ENCODE measurements around the gene DGKH. TPM values are rescaled to one million over a fixed set of nuclear protein-coding genes. Genes with fewer than 3 reads are reported as not detected.
"Not testable (repeated sequence)": the region's sequence is repeated elsewhere in the genome, so short reads cannot be mapped to it uniquely, and the experiment has no call there.

DGKH gene
- total RNA-seq, 1 experiment from 2014 or later: 4.2 TPM

DNA sequence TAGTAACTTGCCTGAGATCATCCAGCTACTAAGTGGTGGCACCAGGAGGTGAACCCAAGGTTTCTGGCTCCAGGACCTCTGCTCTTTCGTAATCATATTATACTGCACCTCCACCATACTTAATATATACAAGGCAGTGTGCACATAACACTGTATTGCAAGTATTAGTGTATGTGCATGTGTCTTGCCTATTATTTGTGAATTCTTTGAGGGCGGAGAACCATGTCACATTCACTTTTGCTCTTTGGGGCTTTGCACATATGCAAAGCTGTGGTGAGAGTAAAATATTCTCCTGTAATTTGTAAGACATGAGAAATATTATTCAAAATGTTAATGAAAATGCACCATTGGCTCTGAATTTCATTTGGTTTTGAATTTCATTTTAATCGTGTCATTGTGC, 78.6 kb downstream of the DGKH start:
- in situ Hi-C loops (cut with HindIII; ENCODE audit: low pct_unique_long_range_greater_than_20kb, low sequenced_read_pairs): no loop called here
- DNase-seq (ENCODE audit: low read depth, low spot score): no peak

- no peak for DNase-seq (ENCODE audit: low read depth, low spot score)
- in situ Hi-C loops (cut with HindIII; ENCODE audit: low pct_unique_long_range_greater_than_20kb, low sequenced_read_pairs): no loop called here
Measured at GRCh38 chr13:42129033-42129432, 80.6 kb downstream of the DGKH start.

GRCh38 chr13:42136518-42136917, 88.1 kb downstream of the DGKH start:
- in situ Hi-C loops (cut with HindIII; ENCODE audit: low pct_unique_long_range_greater_than_20kb, low sequenced_read_pairs): no loop called here
- no peak for DNase-seq (ENCODE audit: low read depth, low spot score)

DNA sequence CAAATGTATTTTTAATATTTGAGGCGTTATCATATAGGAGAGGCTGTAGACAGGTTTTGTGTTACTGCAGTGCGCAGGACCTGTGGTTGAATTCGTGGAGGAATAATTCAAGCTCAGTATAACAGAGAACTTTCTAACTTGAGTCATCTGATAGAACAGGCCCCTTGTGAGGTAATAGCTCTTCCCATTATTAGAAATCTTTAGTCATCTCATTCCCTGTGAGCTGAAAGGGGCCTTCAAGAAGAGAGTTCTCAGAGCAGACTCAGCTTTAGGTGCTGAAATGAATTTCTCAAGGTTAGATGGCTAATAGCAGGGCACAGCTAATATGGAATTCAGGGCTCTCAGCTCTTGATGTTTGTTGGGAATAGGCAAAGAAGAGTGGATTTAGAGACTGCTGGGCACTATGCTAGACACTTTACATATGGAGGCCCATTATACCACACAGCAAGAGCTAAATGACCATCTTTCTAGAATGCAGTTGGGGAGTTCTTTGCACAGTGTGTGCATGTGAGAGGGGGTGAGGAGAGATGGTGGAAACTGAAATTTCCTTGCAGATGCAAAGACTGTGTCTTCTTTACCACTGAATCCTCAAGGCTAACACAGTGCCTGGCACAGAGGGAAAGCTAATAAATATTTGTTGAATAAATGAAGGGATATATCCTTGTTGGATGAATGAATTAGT, 89.5 kb downstream of the DGKH start:
- no peak for DNase-seq (ENCODE audit: low read depth, low spot score)
- in situ Hi-C loops (cut with HindIII; ENCODE audit: low pct_unique_long_range_greater_than_20kb, low sequenced_read_pairs): no loop called here

DNA sequence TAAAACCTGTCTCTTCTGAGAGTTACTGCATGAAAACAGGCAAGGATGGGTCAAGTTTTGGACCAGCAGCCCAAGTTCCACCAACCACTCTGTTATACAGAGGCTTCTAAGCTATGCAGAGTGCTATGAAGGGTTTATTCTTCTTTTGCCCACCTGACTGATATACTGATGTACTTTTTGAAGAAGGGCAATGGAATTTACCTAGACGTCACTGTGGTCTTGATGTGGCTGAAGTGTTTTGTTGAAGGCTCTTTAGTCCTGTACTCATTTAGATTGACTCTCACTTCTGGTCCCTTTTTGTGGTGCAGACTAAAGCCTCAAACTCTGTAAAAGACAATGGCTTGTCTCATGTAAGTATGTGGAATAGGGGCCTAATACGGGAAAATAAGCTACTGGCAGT, 92.0 kb downstream of the DGKH start:
- no peak for DNase-seq (ENCODE audit: low read depth, low spot score)
- in situ Hi-C loops (cut with HindIII; ENCODE audit: low pct_unique_long_range_greater_than_20kb, low sequenced_read_pairs): no loop called here

GRCh38 chr13:42141052-42141451, 92.6 kb downstream of the DGKH start:
- DNase-seq (ENCODE audit: low read depth, low spot score); in situ Hi-C loops (cut with HindIII; ENCODE audit: low pct_unique_long_range_greater_than_20kb, low sequenced_read_pairs): not testable (repeated sequence)

- no peak for DNase-seq (ENCODE audit: low read depth, low spot score)
- in situ Hi-C loops (cut with HindIII; ENCODE audit: low pct_unique_long_range_greater_than_20kb, low sequenced_read_pairs): no loop called here
Measured at GRCh38 chr13:42146359-42146758, 97.9 kb downstream of the DGKH start.

- in situ Hi-C loops (cut with HindIII; ENCODE audit: low pct_unique_long_range_greater_than_20kb, low sequenced_read_pairs): no loop called here
Measured at GRCh38 chr13:42148538-42148937, 100.1 kb downstream of the DGKH start.

DNA sequence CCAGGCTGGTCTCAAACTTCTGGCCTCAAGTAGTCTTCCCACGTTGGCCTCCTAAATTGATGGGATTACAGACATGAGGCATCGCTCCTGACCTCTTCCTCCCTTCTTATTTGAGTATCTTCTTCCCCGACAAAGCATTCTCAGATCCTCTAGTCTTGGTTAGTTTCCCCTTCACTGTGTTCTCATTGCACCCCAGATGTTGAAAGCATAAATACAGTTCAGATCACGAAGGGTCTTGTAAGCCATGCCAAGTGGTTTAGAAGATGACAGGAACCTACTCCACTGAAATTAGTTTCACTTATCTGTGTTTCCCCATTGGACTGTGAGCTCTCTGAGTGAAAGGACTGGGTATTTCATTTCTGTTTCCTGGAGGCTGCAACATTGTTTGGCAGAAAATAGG, 100.7 kb downstream of the DGKH start:
- in situ Hi-C loops (cut with HindIII; ENCODE audit: low pct_unique_long_range_greater_than_20kb, low sequenced_read_pairs): no loop called here
- DNase-seq (ENCODE audit: low read depth, low spot score): no peak

More at GRCh38 chr13:42148538-42148937, 100.1 kb downstream of the DGKH start:
- no peak for DNase-seq (ENCODE audit: low read depth, low spot score)

- DNase-seq (ENCODE audit: low read depth, low spot score): no peak
- in situ Hi-C loops (cut with HindIII; ENCODE audit: low pct_unique_long_range_greater_than_20kb, low sequenced_read_pairs): no loop called here
Measured at GRCh38 chr13:42151781-42152180, 103.3 kb downstream of the DGKH start.

DNA sequence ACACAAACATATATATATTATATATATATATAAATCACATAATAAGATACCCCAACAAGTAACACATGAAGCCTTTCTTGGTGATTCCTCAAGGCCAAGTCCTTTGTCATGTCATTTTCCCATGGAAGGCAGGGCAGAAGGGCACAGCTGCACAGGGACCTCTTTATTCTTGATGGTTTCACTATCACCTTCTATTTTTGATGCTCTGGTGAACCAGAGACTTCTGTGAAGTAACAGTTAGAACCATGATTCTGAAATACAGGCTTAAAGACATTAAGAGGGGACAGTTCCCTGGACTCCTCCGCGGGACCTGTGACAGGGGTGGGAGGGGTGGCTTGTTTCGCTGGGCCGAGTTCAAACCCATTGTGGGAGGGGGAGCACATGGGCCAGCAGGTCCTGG, 104.0 kb downstream of the DGKH start:
- in situ Hi-C loops (cut with HindIII; ENCODE audit: low pct_unique_long_range_greater_than_20kb, low sequenced_read_pairs): no loop called here

DNA sequence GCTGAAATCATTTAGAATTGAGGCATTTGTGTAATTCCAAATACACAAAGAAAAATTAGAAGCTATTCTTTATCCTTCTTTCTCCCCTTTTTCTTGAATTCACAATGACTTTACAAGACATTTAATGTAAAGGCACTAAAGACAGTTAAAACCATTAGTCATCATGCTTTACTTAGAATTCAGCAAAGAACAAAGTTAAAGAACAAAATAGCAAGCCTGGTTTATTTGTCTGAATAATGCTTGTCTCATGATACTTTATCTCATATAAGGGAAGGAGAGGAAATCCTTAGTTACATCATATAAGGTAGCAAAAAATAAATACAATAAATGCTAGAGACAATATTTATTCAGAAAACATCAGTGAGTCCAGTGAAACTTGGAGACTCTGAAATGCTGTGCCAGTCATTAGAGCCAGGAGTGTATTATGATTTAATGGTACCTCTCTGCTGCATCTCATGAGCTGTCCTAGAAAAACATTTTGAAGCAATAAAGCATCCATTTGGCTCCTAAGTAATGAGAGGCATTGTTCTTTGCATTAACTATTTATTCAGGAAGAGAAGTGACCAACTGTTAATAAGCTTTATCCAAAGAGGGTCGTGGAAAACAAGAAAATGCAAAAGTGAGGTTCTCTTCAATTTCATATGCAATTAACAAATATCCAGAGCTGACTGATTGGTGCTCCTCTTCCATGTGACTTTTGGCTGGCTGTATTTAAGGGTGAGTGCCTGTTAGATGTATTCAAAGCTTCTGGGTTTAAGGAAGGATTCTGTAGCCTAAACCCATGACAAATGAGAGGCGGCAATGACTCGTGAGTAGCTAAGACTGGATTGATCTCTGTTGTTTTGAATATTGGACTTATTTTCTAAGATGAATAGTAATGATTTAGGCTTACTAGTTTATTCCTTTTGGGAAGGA, 105.0 kb downstream of the DGKH start:
- DNase-seq (ENCODE audit: low read depth, low spot score): no peak
- in situ Hi-C loops (cut with HindIII; ENCODE audit: low pct_unique_long_range_greater_than_20kb, low sequenced_read_pairs): no loop called here

More for the DNA sequence above, 104.0 kb downstream of the DGKH start:
- DNase-seq (ENCODE audit: low read depth, low spot score): no peak

DNA sequence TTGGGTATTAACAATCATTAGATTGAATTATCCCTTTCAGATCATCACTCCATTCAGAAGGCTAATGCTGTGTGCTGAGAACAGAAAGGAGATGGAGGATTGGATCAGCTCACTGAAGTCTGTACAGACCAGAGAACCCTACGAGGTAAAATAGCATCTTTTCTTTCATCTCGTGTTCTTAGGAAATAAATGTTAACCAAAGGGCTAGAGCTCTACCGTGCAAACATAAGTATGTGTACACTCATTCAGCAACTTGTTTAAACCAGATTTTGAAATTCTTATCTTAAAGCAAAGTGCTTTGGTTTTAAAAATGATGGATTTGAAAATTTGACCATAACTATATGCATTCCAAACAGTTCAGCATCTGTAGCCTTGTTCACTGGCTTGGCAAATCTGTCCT, 106.8 kb downstream of the DGKH start:
- in situ Hi-C loops (cut with HindIII; ENCODE audit: low pct_unique_long_range_greater_than_20kb, low sequenced_read_pairs): no loop called here
- no peak for DNase-seq (ENCODE audit: low read depth, low spot score)

- DNase-seq (ENCODE audit: low read depth, low spot score); in situ Hi-C loops (cut with HindIII; ENCODE audit: low pct_unique_long_range_greater_than_20kb, low sequenced_read_pairs): not testable (repeated sequence)
Measured at GRCh38 chr13:42163338-42163737, 114.9 kb downstream of the DGKH start.

GRCh38 chr13:42163910-42164309, 115.5 kb downstream of the DGKH start:
- in situ Hi-C loops (cut with HindIII; ENCODE audit: low pct_unique_long_range_greater_than_20kb, low sequenced_read_pairs); DNase-seq (ENCODE audit: low read depth, low spot score): not testable (repeated sequence)

GRCh38 chr13:42164557-42165125, 116.2 kb downstream of the DGKH start:
- no peak for DNase-seq (ENCODE audit: low read depth, low spot score)
- in situ Hi-C loops (cut with HindIII; ENCODE audit: low pct_unique_long_range_greater_than_20kb, low sequenced_read_pairs): no loop called here

DNA sequence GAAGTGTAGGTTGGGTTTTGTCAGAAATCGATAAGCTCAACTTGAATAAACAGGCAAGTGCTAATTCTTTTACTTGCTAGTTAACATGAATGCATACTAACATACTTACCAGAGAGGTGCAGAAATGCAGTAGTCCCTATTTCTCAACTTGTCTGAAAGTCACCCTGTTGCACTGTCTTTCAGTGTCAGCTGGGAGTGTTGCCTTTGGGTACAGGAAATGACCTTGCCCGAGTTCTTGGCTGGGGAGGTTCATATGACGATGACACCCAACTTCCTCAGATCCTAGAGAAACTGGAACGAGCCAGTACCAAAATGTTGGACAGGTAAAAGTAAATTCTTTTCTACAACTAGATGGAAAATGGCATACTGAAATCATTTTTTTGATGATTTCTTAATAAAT, 120.0 kb downstream of the DGKH start:
- no peak for DNase-seq (ENCODE audit: low read depth, low spot score)
- in situ Hi-C loops (cut with HindIII; ENCODE audit: low pct_unique_long_range_greater_than_20kb, low sequenced_read_pairs): no loop called here

GRCh38 chr13:42170029-42170428, 121.6 kb downstream of the DGKH start:
- DNase-seq (ENCODE audit: low read depth, low spot score): no peak
- in situ Hi-C loops (cut with HindIII; ENCODE audit: low pct_unique_long_range_greater_than_20kb, low sequenced_read_pairs): no loop called here

Measured in SK-MEL-5 (cell line).